ENCODE data around the gene RBPJ.
"Not testable (repeated sequence)": the region's sequence is repeated elsewhere in the genome, so short reads cannot be mapped to it uniquely, and the experiment has no call there.

Gene RBPJ

GRCh38 chr4:26343038-26343398 lies 22.2 kb downstream of the RBPJ start:
- no peak for DNase-seq

- DNase-seq: no peak
These were observed 24.2 kb downstream of the RBPJ start for GRCh38 chr4:26344901-26345564.

- no peak for DNase-seq
These were observed 24.7 kb downstream of the RBPJ start for GRCh38 chr4:26345565-26345938.

GRCh38 chr4:26346203-26346620 lies 25.4 kb downstream of the RBPJ start:
- DNase-seq: no peak

GRCh38 chr4:26349496-26349895 lies 28.7 kb downstream of the RBPJ start:
- no peak for DNase-seq

GRCh38 chr4:26351685-26352084 lies 30.9 kb downstream of the RBPJ start:
- no peak for DNase-seq

- DNase-seq: no peak
These were observed 33.7 kb downstream of the RBPJ start for GRCh38 chr4:26354491-26354890.

GRCh38 chr4:26355392-26356052 lies 34.7 kb downstream of the RBPJ start:
- no peak for DNase-seq

GRCh38 chr4:26356081-26356501 lies 35.3 kb downstream of the RBPJ start:
- no peak for DNase-seq

- DNase-seq: not testable (repeated sequence)
These were observed 38.7 kb downstream of the RBPJ start for GRCh38 chr4:26359521-26359920.

GRCh38 chr4:26360273-26360672 lies 39.5 kb downstream of the RBPJ start:
- DNase-seq: no peak

GRCh38 chr4:26360864-26361263 lies 40.0 kb downstream of the RBPJ start:
- DNase-seq: no peak

GRCh38 chr4:26361297-26361696 lies 40.5 kb downstream of the RBPJ start:
- no peak for DNase-seq

- no peak for DNase-seq
These were observed 42.1 kb downstream of the RBPJ start for GRCh38 chr4:26362745-26363439.

GRCh38 chr4:26365537-26366150 lies 44.8 kb downstream of the RBPJ start:
- DNase-seq: no peak

- no peak for DNase-seq
These were observed 47.0 kb downstream of the RBPJ start for GRCh38 chr4:26367811-26368210.

- no peak for DNase-seq
These were observed 47.9 kb downstream of the RBPJ start for GRCh38 chr4:26368685-26369084.

- DNase-seq: no peak
These were observed 48.3 kb downstream of the RBPJ start for GRCh38 chr4:26369132-26369531.

GRCh38 chr4:26369581-26369980 lies 48.8 kb downstream of the RBPJ start:
- DNase-seq: no peak

GRCh38 chr4:26372076-26372475 lies 51.3 kb downstream of the RBPJ start:
- DNase-seq: no peak

GRCh38 chr4:26372525-26373172 lies 51.8 kb downstream of the RBPJ start:
- peak; percentile 19 for DNase-seq

- no peak for DNase-seq
These were observed 54.7 kb downstream of the RBPJ start for GRCh38 chr4:26375551-26375950.

Data from NCI-H1092 (cell line).